Left colon (tissue), 2 donors: Measurements from ENCODE around the gene DNASE2. TPM values are rescaled to one million over a fixed set of nuclear protein-coding genes. Genes with fewer than 3 reads are reported as not detected.
A peak's percentile ranks its signal among the peaks of the same experiment; 100 is the strongest.
"Not testable (repeated sequence)": the region's sequence is repeated elsewhere in the genome, so short reads cannot be mapped to it uniquely, and the experiment has no call there.

ENCODE experiments used
- ATAC-seq: fragments of 200-7000 bp; cut with Tn5 transposase; one replicate; pipeline ENCODE4 v1.9.1; 2020; ENCODE audit warnings: mild to moderate bottlenecking, moderate library complexity
- DNase-seq, 2 donors: peaks; one replicate each; pipeline ENCODE4 v3.0.0-alpha.2; 2020
- intact Hi-C, 2 donors: fragments of 100-400 bp; cut with DNase I in 1 of 2; cut with micrococcal nuclease in 1 of 2; formaldehyde crosslinking; loops; one replicate each; pipeline versions ENCODE4 v1.11.2 to v1.14.0; 2022; cut with DNase I, micrococcal nuclease
- total RNA-seq, 2 donors: library from RNA; stranded (reverse); fragmentation: NEBNext Ultra II Directional; extraction: Animal tissue kit (Norgen Biotek cat#: 25700); gene quantifications; one replicate each; pipeline ENCODE4 v1.2.1, GENCODE V29; 2021
- donor health status: DM: no; HTN: no; CAD: no.
- donor health status: DM: yes; HTN: yes; CAD: no.

The DNASE2 gene
- total RNA-seq, 2 donors from 2014 or later = 27.7 to 39.4 TPM

DNA sequence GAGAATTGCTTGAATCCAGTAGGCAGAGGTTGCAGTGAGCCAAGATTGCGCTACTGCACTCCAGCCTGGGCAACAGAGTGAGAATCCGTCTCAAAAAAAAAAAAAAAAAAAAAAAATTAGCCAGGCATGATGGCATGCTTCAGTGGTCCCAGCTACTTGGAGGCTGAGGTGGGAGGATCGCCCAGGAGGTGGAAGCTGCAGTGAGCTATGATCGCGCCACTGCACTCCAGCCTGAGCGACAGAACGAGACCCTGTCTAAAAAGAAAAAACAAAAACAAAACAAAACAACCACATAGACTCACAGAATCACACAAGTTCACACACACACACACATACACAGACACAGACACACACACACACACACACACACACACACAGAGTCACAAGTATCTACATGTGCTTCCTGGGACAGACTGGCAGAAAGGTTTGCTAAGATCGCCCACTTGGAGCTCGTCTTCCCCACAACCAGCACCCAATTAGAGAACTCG, 9.1 kb upstream of the DNASE2 start:
- intact Hi-C loops, ATAC-seq, DNase-seq: not testable (repeated sequence)

DNA sequence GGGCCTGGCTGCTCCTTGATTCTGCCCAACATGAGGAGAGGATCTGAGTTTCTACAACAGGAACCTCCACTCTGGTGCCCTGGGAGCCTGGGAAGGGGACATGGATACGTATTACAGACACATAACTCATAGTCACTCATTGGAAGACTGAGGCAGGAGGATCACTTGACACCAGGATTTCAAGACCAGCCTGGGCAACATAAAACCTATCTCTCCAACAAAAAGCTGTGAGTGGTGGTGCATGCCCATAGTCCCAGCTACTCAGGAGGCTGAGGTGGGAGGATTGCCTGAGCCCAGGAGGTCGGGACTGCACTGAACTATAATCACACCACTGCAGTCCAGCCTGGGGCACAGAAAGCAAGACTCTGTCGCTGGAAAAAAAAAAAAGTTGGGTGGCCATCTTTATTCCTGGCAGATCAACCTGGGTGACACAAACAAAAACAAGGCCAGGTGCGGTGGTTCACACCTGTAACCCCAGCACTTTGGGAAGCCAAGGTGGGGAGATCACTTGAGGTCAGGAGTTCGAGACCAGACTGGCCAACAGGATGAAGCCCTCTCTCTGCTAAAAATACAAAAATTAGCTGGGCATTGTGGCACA, 6.9 kb upstream of the DNASE2 start:
- ATAC-seq = no peak
- DNase-seq = no peak
- intact Hi-C loops = loop anchor here in 1 of 2 donors (10.0 kb wide), 1 partner anchor 77 kb away; the partner anchor contains the start of gene DAND5

DNA sequence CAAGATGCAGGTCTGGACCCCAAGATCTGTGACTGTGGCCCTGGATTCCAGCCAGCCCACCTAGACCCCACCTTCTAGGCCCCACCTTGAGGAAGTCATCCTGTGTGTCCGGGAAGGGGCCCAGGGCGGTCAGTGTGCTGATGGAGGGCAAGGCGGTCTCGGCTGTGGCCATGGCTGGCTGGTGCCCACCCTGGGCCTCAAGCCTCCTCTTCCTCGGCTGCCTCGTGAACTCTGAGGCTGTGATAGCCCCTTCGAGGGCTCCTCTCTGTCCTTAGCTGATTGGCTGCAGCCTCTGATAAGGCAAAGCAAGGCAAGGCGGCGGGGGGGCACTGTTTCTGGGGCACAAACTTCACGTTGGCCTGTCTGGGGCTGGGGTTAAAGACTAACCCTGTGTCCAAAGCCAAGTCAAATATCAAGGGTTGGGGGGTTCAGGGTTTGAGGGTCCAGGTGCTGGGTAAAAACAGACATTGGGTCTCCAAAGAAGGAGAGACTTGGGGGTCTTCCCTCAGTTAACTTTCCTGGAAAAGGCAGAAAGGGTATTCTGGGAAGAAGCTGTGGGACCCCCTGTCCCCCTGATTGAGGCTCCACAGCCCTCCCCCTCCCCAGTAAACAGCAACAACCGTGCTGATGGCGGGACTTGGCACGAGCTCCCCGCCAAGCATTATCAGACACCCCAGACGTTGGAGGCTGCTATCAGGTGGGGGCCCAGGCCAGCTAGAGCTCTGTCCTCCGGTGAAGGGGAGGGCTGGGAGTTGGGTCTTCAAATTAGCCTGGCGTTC, 5.9 kb upstream of the DNASE2 start, which contains the start of gene KLF1:
Gene KLF1 (minus strand): TSS at position 233 of the 779 bp plus-strand sequence. CDS start 61 bp downstream, at position 172.
- intact Hi-C loops = loop anchor here in 1 of 2 donors (10.0 kb wide), 1 partner anchor 78 kb away; the partner anchor contains the start of gene DAND5
- DNase-seq (no peak), ATAC-seq (no peak)

DNA sequence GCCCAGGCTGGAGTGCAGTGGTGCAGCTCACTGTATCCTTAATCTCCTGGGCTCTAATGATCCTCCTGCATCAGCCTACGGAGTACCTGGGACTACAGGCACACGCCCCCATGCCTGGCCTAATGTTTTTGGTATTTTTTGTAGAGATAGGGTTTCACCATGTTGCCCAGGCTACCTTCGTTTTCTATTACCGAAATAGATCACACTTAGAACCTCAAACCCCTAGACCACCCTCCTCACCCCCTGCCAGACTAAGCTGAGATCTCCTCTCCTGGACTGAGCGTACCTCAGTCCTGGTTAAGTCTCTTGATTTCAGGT, 5.4 kb upstream of the DNASE2 start:
- ATAC-seq (no peak), DNase-seq (no peak)
- intact Hi-C loops = loop anchor here in 1 of 2 donors (10.0 kb wide), 1 partner anchor 78 kb away; the partner anchor contains the start of gene DAND5

DNA sequence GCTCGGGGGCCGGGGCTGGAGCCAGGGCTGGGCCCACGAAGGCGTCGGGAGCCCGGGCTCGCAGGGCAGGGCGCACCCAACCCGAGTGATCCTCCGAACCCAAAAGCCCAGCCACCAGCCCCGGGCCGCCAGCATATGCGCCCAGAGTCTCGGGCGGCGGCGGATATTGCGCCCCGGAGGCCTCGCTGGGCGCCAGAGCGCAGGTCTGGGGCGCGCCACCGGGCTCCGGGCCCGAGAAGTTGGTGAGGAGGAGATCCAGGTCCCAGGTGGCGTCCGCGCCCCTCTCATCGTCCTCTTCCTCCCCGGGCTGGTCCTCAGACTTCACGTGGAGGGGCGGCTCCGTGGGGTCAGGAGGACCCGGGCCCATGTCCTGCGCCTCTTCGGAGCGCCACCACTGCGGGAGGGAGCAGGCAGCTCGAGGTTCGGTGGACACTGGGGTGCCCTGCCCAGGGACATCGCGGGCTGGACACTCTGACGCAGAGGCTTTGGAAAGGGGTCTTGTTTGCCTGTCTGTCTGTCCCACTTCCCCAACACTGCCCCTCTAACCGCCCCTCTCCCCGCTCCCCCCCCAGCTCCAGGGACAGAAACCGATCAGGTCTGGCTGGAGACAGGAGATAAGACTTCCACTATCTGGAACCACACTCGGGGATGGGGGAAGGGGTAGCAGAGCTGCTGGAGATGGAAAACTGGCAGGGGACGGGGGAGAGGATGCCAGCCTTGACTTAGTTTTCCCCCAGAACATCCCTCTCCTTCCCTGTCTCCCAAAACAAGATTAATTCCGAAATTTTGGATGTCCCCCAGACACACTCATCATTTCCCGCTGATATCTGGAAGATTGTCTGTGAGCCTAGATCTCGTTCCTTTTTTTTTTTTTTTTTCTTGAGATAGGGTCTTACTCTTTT, 4.8 kb upstream of the DNASE2 start:
- ATAC-seq = peak; percentile 2
- no peak for DNase-seq
- intact Hi-C loops = loop anchor here in 1 of 2 donors (10.0 kb wide), 1 partner anchor 79 kb away; the partner anchor contains the start of gene DAND5

DNA sequence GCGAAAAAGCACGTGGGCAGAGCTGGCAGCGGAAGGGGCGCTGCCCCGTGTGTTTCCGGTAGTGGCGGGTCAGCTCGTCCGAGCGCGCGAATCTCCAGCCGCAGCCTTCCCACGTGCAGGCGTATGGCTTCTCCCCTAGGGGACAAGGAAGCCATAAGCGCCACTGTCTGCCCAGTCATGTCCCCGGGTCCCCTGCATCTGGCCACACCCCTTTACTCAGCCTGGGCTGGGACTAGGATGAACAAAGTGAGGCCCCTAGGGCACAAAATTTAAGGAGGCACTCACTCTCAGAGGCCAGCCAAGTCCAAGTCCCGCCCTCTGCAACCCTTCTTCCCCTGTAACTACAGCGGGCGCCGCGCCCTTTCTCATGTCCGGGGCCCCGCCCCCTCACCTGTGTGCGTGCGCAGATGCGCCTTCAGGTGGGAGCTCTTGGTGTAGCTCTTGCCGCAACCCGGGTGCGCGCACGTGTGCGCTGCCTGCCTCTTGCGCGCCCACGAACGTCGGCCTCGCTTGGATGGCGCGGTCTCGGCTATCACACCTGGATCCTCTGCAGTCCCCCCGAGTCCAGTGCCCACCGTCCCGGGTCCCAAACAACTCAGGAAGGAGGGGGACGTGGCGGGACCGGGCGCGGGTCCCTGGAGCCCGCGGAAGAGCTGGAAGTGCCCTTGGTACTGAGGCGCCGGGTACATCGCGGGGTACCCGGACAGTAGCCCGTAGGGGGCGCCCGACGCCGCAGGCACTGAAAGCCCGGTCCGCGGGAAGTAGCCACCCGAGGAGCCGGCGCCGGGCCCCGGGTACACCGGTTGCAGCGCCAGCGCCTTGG, 3.9 kb upstream of the DNASE2 start:
- intact Hi-C loops = loop anchor here in 1 of 2 donors (10.0 kb wide), 1 partner anchor 80 kb away; the partner anchor contains the start of gene DAND5
- peak; percentile 81 for ATAC-seq
- DNase-seq = peak; percentile 93 to 97

DNA sequence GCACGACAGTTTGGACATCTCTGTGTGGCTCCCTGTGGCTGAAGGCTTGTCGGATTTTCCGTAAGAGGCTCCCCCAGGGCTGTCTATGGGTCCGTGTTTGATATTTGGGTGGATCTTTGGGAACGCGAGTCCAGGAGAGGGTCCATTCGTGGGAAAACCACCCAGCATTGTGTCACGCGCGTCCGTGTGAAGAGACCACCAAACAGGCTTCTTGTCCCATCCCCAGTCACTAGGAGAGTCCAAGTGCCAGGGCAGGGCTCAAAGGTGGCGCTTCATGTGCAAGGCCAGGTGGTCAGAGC, 3.3 kb upstream of the DNASE2 start:
- intact Hi-C loops = loop anchor here in 1 of 2 donors (10.0 kb wide), 1 partner anchor 80 kb away; the partner anchor contains the start of gene DAND5
- DNase-seq (no peak), ATAC-seq (no peak)

DNA sequence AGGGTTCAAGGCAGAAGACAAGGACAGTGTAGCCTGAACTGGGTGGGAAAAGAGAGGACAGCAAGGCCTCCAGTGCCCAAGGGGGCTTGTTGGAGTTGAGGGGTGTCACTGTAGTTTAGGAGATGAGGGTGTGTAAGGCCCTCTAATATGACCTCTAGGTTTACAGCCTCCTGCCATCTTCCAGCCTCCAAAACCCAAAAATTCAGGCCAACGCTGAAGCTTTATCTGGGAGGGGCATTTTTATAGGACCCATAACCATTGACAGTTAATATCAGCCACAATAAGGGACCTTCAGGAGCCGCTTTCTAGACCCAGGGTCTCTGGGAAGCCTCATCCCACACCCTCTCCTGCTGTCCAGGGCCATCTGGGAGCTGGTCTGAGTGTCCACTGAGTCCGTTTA, 3.0 kb upstream of the DNASE2 start:
- no peak for ATAC-seq
- DNase-seq = no peak
- intact Hi-C loops = loop anchor here in 1 of 2 donors (10.0 kb wide), 1 partner anchor 81 kb away; the partner anchor contains the start of gene DAND5

DNA sequence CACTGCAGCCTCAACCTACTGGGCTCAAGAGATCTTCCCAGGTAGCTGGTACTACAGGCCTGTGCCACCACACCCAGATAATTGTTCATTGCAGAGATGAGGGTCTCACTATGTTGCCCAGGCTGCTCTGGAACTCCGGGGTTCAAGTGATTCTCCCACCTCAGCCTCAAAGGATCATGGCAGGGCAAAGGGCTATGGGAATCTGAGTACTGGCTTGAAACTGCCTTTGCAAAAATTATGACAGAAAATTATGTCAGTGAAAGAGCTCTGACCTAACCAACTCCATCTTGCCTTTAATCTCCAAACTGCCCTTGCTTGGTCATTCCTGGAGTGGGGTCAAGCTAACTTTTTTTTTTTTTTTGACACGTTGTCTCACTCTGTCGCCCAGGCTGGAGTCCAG, 1.3 kb upstream of the DNASE2 start:
- no peak for ATAC-seq
- no peak for DNase-seq
- intact Hi-C loops = loop anchor here in 1 of 2 donors (10.0 kb wide), 1 partner anchor 82 kb away; the partner anchor contains the start of gene DAND5

DNA sequence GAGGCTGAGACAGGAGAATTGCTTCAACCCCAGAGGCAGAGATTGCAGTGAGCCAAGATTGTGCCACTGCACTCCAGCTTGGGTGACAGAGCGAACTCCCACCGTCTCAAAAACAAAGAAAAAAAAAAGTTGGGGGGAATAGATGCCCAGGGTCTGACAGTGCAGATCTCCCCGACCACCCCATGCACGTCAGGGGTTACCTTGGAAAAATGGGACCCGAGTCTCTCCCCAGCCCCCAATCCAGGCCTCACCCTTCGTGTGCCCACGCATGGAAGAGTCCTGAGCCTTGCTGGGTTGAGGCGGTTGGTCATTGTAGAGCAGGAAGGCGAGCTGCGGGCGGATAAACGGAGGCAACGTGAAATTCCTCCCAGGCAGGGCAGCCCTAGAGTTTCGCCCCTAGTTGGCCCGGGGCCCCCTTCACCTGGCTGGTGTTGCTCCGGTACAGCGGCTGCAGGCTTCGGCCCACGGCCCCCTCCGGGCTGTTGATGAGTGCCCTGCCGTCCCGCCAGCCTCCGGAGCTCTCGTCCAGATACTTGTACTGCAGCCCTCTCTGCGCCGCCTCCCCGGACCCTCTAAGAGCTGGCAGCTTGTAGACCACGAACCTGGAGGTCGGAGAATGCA, 588 bp downstream of the DNASE2 start:
- DNase-seq (peak in 1 of 2 donors; percentile 60), ATAC-seq (peak; percentile 17)

DNA sequence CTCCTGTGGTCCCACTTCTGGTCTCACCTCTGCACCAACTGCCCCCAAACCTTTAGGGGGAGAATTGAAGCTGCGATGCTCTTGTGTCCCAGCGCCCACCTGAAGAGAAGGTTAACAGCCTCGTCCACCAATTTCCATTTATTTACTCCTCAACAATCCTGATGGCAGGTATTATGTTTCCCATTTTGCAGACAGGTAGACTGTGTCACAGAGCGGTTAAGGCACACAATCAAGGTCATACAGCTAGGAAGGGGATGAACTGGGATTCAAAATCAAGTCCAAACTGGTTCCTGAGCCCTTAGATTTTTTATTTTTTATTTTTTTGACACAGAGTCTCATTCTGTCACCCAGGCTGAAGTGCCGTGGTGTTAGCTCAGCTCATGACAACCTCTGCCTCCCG, 6.2 kb downstream of the DNASE2 start:
- intact Hi-C loops = no loop called here
- ATAC-seq (no peak), DNase-seq (no peak)

More for the DNA sequence above, 588 bp downstream of the DNASE2 start:
- intact Hi-C loops = loop anchor here in 1 of 2 donors (10.0 kb wide), 1 partner anchor 84 kb away; the partner anchor contains the start of gene DAND5

DNA sequence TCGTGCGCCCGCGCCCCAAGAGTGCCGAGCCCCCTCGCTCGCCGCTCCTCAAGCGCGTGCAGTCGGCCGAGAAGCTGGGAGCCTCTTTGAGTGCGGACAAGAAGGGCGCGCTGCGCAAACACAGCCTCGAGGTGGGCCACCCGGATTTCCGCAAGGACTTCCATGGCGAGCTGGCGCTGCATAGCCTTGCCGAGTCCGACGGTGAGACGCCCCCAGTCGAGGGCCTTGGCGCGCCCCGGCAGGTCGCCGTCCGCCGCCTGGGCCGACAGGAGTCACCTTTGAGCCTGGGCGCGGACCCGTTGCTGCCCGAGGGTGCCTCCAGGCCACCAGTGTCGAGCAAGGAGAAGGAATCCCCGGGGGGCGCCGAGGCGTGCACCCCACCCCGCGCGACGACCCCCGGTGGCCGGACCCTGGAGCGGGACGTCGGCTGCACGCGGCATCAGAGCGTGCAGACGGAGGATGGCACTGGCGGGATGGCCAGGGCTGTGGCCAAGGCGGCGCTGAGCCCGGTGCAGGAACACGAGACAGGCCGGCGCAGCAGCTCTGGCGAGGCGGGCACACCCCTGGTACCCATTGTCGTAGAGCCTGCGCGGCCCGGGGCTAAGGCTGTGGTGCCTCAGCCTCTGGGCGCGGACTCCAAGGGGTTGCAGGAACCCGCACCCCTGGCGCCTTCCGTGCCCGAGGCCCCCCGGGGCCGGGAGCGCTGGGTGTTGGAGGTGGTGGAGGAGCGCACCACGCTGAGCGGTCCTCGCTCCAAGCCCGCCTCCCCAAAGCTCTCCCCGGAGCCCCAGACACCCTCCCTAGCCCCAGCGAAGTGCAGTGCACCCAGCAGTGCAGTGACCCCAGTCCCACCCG, 7.1 kb downstream of the DNASE2 start:
- no peak for DNase-seq
- ATAC-seq = peak; percentile 3
- intact Hi-C loops = no loop called here

DNA sequence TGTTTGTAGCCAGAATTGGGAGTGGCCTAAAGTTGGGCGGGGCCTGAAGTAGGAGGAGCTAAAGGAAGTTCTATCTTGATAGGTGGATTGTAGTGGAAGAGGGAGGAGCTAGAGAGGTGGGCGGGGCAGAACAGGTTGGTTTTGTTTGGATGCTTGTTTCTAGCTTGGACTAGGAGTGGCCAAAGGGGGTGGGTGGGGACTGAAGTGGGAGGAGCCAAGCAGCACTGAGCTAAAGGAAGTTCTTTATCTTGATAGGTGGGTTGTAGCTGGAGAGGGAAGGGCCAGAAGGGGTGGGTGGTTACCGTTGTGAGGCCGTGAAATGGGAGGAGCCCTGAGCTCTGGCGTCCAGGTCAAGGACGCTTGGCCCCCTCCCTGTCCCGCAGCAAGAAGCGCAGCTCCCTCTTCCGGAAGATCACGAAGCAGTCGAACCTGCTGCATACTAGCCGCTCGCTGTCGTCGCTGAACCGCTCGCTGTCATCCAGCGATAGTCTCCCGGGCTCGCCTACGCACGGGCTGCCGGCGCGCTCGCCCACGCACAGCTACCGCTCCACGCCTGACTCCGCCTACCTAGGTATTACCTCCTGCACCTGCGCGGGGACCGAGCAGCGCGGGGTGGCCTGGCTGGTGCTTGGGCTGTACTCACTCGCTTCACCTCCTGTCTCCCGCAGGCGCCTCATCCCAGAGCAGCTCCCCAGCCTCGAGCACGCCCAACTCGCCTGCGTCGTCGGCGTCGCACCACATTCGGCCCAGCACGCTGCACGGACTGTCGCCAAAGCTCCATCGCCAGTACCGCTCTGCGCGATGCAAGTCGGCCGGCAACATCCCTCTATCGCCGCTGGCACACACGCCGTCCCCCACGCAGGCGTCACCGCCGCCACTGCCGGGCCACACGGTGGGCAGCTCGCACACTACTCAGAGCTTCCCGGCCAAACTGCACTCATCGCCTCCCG, 8.0 kb downstream of the DNASE2 start:
- peak; percentile 86 to 87 for DNase-seq
- ATAC-seq = peak; percentile 91
- intact Hi-C loops = no loop called here

DNA sequence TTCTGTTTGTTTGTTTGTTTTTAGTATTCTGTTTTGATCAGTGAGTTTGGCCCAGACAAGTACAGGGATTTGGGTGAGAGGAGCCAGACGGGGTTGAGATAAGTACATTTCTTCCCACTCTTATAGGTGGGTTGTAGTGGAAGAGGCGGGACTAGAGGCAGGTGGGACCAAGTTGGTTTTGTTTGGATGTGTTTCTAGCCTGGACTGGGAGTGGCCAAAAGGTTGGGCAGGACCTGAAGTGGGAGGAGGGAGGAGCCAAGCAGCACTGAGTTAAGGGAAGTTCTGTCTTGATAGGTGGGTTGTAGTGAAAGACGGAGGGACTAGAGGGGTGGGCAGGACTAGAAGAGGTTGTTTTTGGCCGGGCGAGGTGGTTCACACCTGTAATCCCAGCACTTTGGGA, 9.0 kb downstream of the DNASE2 start:
- ATAC-seq (no peak), DNase-seq (no peak)
- intact Hi-C loops = no loop called here

DNA sequence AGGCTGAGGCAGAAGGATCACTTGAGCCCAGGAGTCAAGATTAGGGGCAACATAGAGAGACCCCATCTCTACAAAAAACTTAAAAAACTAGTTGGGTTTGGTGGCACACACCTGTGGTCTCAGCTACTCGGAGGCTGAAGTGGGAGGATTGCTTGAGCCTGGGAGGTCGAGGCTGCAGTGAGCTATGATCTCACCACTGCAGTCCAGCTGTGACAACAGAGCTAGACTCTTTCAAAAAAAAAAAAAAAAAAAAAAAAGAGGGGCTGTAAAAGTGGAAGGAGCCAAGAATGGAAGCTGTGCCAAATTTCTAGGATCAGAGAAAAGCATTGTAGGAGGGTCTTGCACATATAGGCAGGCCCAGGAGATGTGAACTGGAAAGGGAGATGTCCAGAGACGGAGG, 9.6 kb downstream of the DNASE2 start:
- no peak for DNase-seq
- ATAC-seq = no peak
- intact Hi-C loops = no loop called here
